HEK293 (cell line): ENCODE results near the gene SUPT5H.

Source experiments
- BCL11A ChIP-seq: fragments of 450-650 bp; formaldehyde crosslinking; IDR thresholded peaks from 2 replicates; pipeline ENCODE4 v1.5.1; 2016; ENCODE audit warnings: low read depth, missing biosample characterization, missing genetic modification characterization
- FEZF1 ChIP-seq: fragments of 450-650 bp; formaldehyde crosslinking; IDR thresholded peaks from 2 replicates; pipeline ENCODE4 v1.5.1; 2016; ENCODE audit warnings: missing biosample characterization, missing genetic modification characterization
- HOXD13 ChIP-seq: sonication (generic); formaldehyde crosslinking; IDR thresholded peaks from 2 replicates; pipeline ENCODE4 v1.8.0; 2022; ENCODE audit warnings: missing genetic modification reagents, borderline replicate concordance
- KLF7 ChIP-seq: fragments of 450-650 bp; formaldehyde crosslinking; IDR thresholded peaks from 2 replicates; pipeline ENCODE4 v1.5.1; 2016; ENCODE audit warnings: missing biosample characterization, missing genetic modification characterization, borderline replicate concordance
- RBAK ChIP-seq: fragments of 450-650 bp; formaldehyde crosslinking; IDR thresholded peaks from 2 replicates; pipeline ENCODE4 v1.5.1; 2016; ENCODE audit warnings: missing biosample characterization, missing genetic modification characterization
- SP7 ChIP-seq: fragments of 450-650 bp; formaldehyde crosslinking; IDR thresholded peaks from 2 replicates; pipeline ENCODE4 v1.5.1; 2016; ENCODE audit warnings: missing biosample characterization, missing genetic modification characterization
- ZBTB1 ChIP-seq: fragments of 450-650 bp; formaldehyde crosslinking; IDR thresholded peaks from 2 replicates; pipeline ENCODE4 v1.5.1; 2016; ENCODE audit warnings: missing biosample characterization, missing genetic modification characterization
- ZBTB20 ChIP-seq: fragments of 450-650 bp; formaldehyde crosslinking; IDR thresholded peaks from 2 replicates; pipeline ENCODE4 v1.5.1; 2016; ENCODE audit warnings: missing biosample characterization, missing genetic modification characterization
- ZBTB48 ChIP-seq: fragments of 450-650 bp; formaldehyde crosslinking; IDR thresholded peaks from 2 replicates; pipeline ENCODE4 v1.5.1; 2016; ENCODE audit warnings: missing biosample characterization, missing genetic modification characterization
- ZBTB6 ChIP-seq: fragments of 450-650 bp; formaldehyde crosslinking; IDR thresholded peaks from 2 replicates; pipeline ENCODE4 v1.5.1; 2017; ENCODE audit warnings: missing biosample characterization, missing genetic modification characterization
- ZNF133 ChIP-seq: fragments of 450-650 bp; formaldehyde crosslinking; IDR thresholded peaks from 2 replicates; pipeline ENCODE4 v1.5.1; 2016; ENCODE audit warnings: missing biosample characterization, missing genetic modification characterization
- ZNF157 ChIP-seq: fragments of 450-650 bp; formaldehyde crosslinking; IDR thresholded peaks from 2 replicates; pipeline ENCODE4 v1.5.1; 2016; ENCODE audit warnings: missing biosample characterization, missing genetic modification characterization
- ZNF23 ChIP-seq: fragments of 450-650 bp; formaldehyde crosslinking; IDR thresholded peaks from 2 replicates; pipeline ENCODE4 v1.5.1; 2016; ENCODE audit warnings: missing biosample characterization, missing genetic modification characterization, borderline replicate concordance
- ZNF239 ChIP-seq: fragments of 450-650 bp; formaldehyde crosslinking; IDR thresholded peaks from 2 replicates; pipeline ENCODE4 v1.5.1; 2016; ENCODE audit warnings: missing biosample characterization, missing genetic modification characterization
- ZNF274 ChIP-seq, 2 experiments: fragments of 200-500 bp in 1 of 2; fragments of 450-650 bp in 1 of 2; sonication (Bioruptor generic) in 1 of 2; formaldehyde crosslinking in 1 of 2; IDR thresholded peaks; 2 replicates each; pipeline versions ENCODE4 v1.5.1 to v1.6.1; 2014 to 2016; ENCODE audit warnings: borderline replicate concordance in 1 of 2, inconsistent platforms in 1 of 2, low read length in 1 of 2, missing biosample characterization in 1 of 2, missing genetic modification characterization in 1 of 2
- ZNF302 ChIP-seq: fragments of 450-650 bp; formaldehyde crosslinking; IDR thresholded peaks from 2 replicates; pipeline ENCODE4 v1.5.1; 2016; ENCODE audit warnings: missing biosample characterization, missing genetic modification characterization, low read depth
- ZNF350 ChIP-seq: fragments of 450-650 bp; formaldehyde crosslinking; IDR thresholded peaks from 2 replicates; pipeline ENCODE4 v1.5.0; 2017; ENCODE audit warnings: missing biosample characterization, mild to moderate bottlenecking, missing genetic modification characterization
- ZNF354C ChIP-seq: fragments of 450-650 bp; formaldehyde crosslinking; IDR thresholded peaks from 2 replicates; pipeline ENCODE4 v1.5.1; 2016; ENCODE audit warnings: missing biosample characterization, missing genetic modification characterization, low read depth, borderline replicate concordance
- ZNF37A ChIP-seq: fragments of 450-650 bp; IDR thresholded peaks from 2 replicates; pipeline ENCODE4 v1.5.1; 2018; ENCODE audit warnings: missing biosample characterization, missing genetic modification characterization
- ZNF488 ChIP-seq: fragments of 450-650 bp; formaldehyde crosslinking; IDR thresholded peaks from 2 replicates; pipeline ENCODE4 v1.5.1; 2016; ENCODE audit warnings: missing biosample characterization, missing genetic modification characterization
- ZNF549 ChIP-seq: fragments of 450-650 bp; IDR thresholded peaks from 2 replicates; pipeline ENCODE4 v1.5.1; 2018; ENCODE audit warnings: missing biosample characterization, missing genetic modification characterization, mild to moderate bottlenecking, inconsistent platforms, moderate library complexity
- ZNF561 ChIP-seq: fragments of 450-650 bp; IDR thresholded peaks from 2 replicates; pipeline ENCODE4 v1.5.1; 2018; ENCODE audit warnings: missing biosample characterization, missing genetic modification characterization, borderline replicate concordance
- ZNF658 ChIP-seq: fragments of 450-650 bp; formaldehyde crosslinking; IDR thresholded peaks from 2 replicates; pipeline ENCODE4; 2016; ENCODE audit warnings: missing biosample characterization, missing genetic modification characterization
- ZNF768 ChIP-seq: fragments of 450-650 bp; formaldehyde crosslinking; IDR thresholded peaks from 2 replicates; pipeline ENCODE4 v1.5.1; 2018; ENCODE audit warnings: missing biosample characterization, mild to moderate bottlenecking, missing genetic modification characterization
- ZNF791 ChIP-seq: fragments of 450-650 bp; formaldehyde crosslinking; IDR thresholded peaks from 2 replicates; pipeline ENCODE4 v1.5.1; 2016; ENCODE audit warnings: missing biosample characterization, missing genetic modification characterization
- ZSCAN30 ChIP-seq: fragments of 450-650 bp; IDR thresholded peaks from 2 replicates; pipeline ENCODE4 v1.5.1; 2018; ENCODE audit warnings: missing biosample characterization, mild to moderate bottlenecking, missing genetic modification characterization, moderate library complexity
- TF ChIP-seq, protein P1 (sequence below): fragments of 450-650 bp; formaldehyde crosslinking; IDR thresholded peaks from 2 replicates; pipeline ENCODE4 v1.5.1; 2016; ENCODE audit warnings: missing biosample characterization, missing genetic modification characterization
- TF ChIP-seq, protein P2 (sequence below): fragments of 450-650 bp; formaldehyde crosslinking; conservative IDR thresholded peaks from 2 replicates; pipeline ENCODE4 v1.5.1; 2016; ENCODE audit warnings: low read depth, missing biosample characterization, missing genetic modification characterization
- TF ChIP-seq, protein P3 (sequence below): fragments of 450-650 bp; formaldehyde crosslinking; IDR thresholded peaks from 2 replicates; pipeline ENCODE4 v1.5.1; 2017; ENCODE audit warnings: missing biosample characterization, missing genetic modification characterization

The SUPT5H gene

DNA sequence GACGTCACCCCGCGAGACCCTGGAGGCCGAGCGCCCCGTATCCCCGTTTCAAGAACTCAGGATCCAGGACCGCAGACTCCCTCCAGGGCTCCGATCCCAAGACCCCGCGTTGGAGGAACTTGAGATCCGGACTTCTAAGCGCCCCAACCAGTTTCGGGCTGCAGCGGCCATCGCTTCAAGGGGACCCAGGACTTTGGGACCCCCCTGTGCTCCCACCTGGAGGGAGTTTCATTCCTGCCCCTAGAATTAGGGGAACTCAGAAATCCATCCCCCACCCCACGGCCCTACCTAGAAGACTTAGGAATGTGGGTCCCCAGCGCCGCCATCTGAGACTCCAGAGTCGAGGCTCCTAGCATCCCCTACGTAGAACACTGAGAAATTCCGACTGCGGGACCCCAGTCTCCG is 32.5 kb upstream of the SUPT5H start (continued):
- TF ChIP-seq, protein P1, sequence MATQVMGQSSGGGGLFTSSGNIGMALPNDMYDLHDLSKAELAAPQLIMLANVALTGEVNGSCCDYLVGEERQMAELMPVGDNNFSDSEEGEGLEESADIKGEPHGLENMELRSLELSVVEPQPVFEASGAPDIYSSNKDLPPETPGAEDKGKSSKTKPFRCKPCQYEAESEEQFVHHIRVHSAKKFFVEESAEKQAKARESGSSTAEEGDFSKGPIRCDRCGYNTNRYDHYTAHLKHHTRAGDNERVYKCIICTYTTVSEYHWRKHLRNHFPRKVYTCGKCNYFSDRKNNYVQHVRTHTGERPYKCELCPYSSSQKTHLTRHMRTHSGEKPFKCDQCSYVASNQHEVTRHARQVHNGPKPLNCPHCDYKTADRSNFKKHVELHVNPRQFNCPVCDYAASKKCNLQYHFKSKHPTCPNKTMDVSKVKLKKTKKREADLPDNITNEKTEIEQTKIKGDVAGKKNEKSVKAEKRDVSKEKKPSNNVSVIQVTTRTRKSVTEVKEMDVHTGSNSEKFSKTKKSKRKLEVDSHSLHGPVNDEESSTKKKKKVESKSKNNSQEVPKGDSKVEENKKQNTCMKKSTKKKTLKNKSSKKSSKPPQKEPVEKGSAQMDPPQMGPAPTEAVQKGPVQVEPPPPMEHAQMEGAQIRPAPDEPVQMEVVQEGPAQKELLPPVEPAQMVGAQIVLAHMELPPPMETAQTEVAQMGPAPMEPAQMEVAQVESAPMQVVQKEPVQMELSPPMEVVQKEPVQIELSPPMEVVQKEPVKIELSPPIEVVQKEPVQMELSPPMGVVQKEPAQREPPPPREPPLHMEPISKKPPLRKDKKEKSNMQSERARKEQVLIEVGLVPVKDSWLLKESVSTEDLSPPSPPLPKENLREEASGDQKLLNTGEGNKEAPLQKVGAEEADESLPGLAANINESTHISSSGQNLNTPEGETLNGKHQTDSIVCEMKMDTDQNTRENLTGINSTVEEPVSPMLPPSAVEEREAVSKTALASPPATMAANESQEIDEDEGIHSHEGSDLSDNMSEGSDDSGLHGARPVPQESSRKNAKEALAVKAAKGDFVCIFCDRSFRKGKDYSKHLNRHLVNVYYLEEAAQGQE: no peak
- TF ChIP-seq RBAK (tag by site-specific recombination) (no peak), ZBTB1 (tag by site-specific recombination) (0 out of 2 replicates have a peak, but pooled peaks have one; percentile 6), ZNF768 (tag by site-specific recombination) (no peak), ZNF561 (no peak), ZSCAN30 (tag by site-specific recombination) (no peak), ZBTB48 (tag by site-specific recombination) (peak; percentile 76), BCL11A (tag by site-specific recombination) (no peak), ZNF791 (tag by site-specific recombination) (no peak), FEZF1 (tag by site-specific recombination) (no peak), ZNF302 (tag by site-specific recombination) (no peak), ZNF239 (no peak), ZNF274 (IDR thresholded peaks at IDR 0.05; ENCODE audit: low read length) (no peak), ZNF274 (tag by site-specific recombination; IDR thresholded peaks at IDR 0.05; ENCODE audit: borderline replicate concordance) (no peak), ZBTB20 (tag by site-specific recombination) (peak; percentile 93), ZNF350 (tag by site-specific recombination) (no peak), ZNF23 (tag by site-specific recombination) (no peak), ZNF488 (tag by site-specific recombination) (no peak), HOXD13 (CRISPR knock-in tag) (no peak), ZNF157 (no peak), ZNF37A (no peak), ZNF354C (tag by site-specific recombination) (no peak), SP7 (no peak), ZNF549 (no peak), KLF7 (tag by site-specific recombination) (no peak), ZNF658 (tag by site-specific recombination) (no peak), ZNF133 (tag by site-specific recombination) (no peak; the same call in 1 of the 2 replicates), ZBTB6 (tag by site-specific recombination) (no peak)
- TF ChIP-seq, protein P2, sequence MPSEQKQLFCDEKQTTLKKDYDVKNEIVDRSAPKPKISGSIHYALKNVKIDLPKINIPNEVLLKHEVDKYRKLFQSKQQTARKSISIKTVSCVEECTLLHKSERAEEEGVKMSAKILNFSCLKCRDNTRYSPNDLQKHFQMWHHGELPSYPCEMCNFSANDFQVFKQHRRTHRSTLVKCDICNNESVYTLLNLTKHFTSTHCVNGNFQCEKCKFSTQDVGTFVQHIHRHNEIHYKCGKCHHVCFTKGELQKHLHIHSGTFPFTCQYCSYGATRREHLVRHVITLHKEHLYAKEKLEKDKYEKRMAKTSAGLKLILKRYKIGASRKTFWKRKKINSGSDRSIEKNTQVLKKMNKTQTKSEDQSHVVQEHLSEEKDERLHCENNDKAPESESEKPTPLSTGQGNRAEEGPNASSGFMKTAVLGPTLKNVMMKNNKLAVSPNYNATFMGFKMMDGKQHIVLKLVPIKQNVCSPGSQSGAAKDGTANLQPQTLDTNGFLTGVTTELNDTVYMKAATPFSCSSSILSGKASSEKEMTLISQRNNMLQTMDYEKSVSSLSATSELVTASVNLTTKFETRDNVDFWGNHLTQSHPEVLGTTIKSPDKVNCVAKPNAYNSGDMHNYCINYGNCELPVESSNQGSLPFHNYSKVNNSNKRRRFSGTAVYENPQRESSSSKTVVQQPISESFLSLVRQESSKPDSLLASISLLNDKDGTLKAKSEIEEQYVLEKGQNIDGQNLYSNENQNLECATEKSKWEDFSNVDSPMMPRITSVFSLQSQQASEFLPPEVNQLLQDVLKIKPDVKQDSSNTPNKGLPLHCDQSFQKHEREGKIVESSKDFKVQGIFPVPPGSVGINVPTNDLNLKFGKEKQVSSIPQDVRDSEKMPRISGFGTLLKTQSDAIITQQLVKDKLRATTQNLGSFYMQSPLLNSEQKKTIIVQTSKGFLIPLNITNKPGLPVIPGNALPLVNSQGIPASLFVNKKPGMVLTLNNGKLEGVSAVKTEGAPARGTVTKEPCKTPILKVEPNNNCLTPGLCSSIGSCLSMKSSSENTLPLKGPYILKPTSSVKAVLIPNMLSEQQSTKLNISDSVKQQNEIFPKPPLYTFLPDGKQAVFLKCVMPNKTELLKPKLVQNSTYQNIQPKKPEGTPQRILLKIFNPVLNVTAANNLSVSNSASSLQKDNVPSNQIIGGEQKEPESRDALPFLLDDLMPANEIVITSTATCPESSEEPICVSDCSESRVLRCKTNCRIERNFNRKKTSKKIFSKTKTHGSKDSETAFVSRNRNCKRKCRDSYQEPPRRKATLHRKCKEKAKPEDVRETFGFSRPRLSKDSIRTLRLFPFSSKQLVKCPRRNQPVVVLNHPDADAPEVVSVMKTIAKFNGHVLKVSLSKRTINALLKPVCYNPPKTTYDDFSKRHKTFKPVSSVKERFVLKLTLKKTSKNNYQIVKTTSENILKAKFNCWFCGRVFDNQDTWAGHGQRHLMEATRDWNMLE (tag by site-specific recombination): no peak
- TF ChIP-seq, protein P3, sequence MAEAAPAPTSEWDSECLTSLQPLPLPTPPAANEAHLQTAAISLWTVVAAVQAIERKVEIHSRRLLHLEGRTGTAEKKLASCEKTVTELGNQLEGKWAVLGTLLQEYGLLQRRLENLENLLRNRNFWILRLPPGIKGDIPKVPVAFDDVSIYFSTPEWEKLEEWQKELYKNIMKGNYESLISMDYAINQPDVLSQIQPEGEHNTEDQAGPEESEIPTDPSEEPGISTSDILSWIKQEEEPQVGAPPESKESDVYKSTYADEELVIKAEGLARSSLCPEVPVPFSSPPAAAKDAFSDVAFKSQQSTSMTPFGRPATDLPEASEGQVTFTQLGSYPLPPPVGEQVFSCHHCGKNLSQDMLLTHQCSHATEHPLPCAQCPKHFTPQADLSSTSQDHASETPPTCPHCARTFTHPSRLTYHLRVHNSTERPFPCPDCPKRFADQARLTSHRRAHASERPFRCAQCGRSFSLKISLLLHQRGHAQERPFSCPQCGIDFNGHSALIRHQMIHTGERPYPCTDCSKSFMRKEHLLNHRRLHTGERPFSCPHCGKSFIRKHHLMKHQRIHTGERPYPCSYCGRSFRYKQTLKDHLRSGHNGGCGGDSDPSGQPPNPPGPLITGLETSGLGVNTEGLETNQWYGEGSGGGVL (tag by site-specific recombination): no peak
